GM19468 (cell line): ENCODE measurements around the gene GALNT7.
"Not testable (repeated sequence)": the region's sequence is repeated elsewhere in the genome, so short reads cannot be mapped to it uniquely, and the experiment has no call there.

Source experiments
- ATAC-seq: cut with Tn5 transposase; IDR thresholded peaks from one replicate; pipeline ENCODE4 v1.9.1; 2021; ENCODE audit warnings: mild to moderate bottlenecking, moderate library complexity, moderate number of reproducible peaks; ENCODE audit not compliant: unreplicated experiment; ENCODE audit errors: extremely low read depth

Gene GALNT7

DNA sequence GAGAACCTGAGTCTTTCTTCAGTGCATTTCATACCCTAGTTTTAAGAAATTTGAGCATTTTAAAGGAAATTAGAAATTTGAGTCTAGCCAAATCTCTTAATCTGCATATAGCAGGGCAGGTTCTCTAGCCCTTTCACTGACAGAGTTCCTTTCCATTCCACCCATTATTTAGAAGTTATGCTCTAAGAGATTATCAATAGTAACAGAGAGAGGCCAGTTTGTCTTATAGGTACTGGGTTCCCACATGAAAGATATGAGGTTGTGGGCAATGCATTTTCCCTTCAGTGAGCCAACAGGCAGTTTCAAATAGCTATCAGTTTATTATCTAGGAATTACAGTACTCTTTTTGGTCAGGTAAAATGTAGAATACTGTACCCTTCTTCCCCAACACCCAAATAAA, 7.3 kb upstream of the GALNT7 start:
- ATAC-seq: no peak

DNA sequence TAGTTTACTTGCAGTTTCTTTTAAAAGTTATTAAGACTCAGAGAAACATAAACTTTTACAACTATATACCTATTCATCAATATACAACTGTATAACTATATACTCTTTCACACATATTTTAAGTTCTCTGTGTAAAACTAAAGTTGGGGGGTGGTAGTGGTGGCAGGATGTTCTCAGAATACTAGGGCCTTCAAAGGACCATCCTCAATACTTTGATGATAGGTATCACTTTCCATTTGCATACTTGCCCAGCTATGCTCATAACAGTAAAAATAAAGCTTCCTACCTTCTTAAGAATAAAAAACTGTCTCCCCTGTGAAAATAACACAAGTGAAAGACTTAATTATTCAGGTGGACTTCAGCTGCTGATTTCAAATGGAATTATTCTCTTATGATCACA, 2.9 kb upstream of the GALNT7 start:
- ATAC-seq: no peak

DNA sequence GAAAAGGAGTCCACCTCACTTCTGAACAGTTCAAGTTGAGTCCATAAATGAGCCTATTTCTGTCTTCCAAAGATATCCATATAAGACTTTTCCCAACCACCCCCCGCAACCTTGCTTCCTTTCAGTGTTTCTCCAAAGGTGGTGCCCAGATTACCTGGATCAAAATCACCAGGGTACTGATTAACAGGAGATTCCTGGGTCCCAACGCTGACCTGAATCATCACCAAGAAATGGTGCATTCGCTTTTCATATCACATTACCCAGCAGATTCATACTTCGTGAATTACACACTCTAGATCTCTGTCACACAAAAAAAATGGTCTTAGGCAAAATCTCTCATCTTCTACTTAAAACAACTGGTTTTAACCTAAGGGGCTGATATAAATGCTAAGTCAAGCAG, 2.1 kb upstream of the GALNT7 start:
- no peak for ATAC-seq

DNA sequence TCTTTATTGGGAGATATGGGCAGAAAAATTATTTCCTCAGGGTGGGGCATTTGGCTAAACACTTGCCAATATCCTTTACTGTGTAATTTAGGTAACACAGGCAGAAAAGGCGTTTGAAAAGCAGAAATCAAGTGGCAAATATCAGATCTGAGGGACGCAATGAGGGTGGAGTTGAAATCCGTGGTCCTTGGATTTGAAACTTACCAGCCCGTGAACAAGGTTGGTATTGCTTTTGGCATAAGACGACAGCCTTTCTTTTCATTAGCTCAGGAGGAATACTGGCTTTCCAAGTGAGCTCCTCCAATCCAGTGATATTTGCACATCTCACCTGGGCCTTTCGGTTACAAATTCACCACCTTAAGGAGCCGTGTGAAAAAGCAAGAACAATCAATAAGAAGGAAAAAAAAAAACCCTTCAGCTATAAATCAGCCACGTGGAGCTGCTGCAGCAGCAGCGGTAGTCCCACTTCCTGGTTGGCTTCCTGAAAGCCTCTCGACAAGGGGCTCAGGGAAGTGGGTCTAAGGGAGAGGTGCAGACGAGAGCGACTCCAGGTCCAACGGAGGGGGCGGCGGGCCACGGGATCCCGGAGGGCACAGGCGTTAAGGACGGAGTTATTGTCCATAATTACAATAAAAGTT, 734 bp upstream of the GALNT7 start:
- no peak for ATAC-seq

DNA sequence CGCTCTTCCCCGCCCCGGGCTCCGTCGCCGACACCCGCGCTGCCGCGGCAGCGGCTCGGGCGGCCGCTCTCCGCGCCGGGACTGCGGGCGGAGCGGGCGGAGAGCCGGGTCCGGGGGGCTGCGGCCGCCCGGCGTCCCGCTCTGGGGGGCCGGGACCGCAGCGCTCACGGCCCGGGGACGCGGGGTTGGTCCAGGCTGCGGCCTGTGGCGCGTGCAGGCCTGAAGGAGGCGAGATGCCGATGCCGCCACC, 492 bp downstream of the GALNT7 start:
- no peak for ATAC-seq

DNA sequence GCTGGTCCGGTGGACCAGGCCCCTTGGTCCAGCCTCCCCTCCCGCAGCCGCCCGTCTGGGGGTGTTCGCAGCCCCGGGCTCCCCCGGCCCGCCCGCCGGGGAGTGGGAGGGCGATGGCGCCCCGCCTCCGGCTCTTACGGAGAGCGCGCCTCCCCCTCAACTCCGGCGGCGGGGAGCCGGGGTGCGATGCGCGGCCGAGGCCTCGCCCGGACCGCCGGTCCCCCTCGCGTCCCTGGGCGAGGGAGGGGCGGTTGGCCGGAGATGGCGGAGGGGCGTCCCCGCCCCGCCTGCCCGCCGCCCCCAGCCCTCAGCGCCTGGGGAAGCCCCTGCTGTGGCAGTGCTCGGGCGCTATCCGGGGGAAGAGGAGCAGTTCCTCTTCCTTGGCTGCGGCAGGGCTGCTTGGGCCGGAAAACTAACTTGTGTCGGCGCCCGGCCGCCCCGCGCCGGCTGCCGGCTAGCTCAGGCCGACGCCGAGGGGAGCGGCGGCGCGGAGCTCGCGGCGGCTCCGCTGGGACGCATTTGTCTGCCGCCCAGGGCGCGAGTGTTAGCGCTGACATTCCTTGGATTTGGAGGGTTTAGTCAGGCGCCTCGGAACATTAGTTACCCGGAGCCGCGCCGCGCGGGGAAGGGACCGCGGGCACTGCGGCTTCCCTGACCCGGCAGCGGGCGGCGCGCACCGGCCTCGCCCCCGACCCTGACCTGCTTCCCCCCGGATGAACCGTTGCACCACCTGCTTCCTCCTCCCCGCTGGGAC, 994 bp downstream of the GALNT7 start:
- peak; percentile 58 for ATAC-seq

DNA sequence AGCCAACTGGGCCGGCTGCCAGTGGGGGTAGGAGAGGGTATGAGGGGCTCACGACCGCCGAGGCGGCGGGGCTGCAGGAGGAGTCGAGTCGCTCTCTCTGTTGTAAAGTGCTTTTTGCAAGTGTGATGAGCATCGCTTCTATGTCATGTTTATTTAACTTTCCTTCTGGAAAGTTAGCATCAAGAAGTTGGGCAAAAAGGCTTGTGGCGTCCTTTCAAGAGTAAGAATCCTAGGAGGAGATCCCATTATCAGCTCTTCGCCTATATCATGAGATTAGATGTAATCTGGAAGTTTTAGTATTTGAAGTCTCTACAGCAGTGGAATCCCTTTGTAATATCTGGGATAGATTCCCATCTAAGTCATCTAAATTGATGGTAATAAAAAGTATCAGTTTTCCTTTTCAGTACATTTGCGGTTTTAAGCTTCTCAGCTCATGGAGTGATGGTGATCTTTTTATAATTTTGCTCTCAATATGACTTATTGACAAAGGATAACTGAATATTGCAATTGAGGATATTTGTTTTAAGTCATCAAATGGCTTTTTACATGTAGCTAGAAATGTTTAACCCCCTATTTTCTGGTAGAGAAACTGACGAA, 1.7 kb downstream of the GALNT7 start:
- ATAC-seq: no peak

DNA sequence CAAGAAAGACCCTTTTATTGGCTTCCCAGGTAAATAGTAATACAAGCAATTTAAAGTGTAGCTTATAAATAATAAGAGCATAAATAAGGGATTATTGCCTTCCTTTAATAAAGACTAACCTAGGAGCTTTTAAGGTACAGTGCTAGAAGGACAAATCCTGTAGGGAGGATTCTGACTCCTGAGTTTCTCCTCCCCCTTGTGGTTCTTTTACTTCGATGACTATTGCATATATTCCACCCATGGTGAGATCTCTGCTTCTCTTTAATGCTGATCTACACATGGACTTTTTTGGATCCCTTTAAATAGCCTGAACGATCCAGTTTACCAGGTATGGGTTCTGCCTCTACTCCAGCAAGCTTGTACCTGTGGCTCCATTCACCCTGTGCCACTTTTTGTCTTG, 2.5 kb downstream of the GALNT7 start:
- ATAC-seq: no peak

DNA sequence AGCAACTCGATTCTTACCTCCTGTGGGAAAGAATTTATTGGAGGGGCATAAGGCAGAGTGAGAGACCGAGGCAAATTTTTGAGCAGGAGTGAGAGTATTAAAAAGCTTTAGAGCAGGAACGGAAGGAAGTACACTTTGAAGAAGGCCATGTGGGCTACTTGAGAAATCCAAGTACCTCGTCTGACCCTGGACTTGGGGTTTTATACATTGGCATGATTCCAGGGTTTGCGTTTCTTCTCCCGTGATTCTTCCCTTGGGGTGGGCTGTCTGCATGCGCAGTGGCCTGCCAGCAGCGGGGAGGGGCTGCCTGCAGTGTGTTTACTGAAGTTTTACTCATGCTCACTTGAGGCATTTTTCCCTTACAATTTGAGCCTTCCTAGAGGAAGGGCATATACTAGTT, 3.4 kb downstream of the GALNT7 start:
- ATAC-seq: no peak

DNA sequence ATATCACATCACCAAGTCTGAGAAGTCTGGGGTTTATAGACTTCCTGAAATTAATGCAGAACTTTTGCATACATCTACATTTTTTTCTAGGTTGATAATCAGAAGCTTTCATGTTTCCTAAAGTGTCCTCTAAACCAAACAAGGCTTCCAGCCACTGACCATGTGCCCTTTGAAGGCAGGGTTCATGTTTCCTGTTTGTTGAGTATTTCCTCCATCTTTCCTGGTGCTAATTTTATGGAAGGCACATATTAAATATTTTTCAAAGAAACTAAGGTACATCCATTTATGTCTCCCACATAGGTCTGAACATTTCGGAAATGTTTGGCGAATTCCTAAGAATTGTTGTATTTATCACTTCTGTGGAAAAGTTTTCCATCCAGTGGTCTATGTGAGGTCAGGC, 5.6 kb downstream of the GALNT7 start:
- ATAC-seq: no peak

DNA sequence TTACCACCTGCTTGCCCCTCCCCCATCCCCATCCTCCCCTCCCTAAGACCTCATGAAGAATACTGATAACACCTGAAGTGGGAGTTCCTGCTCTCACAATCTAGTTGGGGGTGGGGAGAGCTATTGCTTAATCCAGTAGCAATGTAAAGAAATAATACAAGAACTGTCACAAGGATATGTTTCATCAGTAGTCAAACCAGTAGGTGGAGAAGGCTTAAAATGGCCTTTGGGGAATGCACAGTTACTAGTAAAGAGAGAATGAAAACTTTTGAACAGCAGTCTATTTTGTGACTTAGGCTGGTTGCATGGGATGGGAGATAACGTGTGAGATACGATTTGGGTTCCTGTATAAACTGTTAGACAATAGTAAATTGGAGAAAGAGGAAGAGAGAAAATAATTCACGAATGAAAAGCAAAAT, 6.0 kb downstream of the GALNT7 start:
- no peak for ATAC-seq

DNA sequence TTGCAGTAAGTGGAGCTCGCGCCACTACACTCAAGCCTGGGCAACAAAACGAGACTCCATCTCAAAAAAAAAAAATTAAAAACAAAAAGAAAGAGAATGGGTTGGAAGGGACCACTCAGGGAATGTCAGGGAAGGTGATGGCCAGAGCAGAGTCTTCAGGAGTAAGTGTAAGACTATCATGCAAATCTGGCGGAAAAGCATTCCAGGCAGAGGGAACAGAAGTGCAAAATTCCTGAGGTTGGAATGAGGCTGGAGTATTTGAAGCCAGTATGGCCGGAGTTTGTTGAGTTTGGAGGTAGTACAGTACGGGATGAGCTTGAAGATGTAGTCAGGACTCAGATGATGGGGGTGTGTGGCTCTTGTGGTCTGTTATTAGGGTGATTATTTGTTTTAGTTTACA, 7.4 kb downstream of the GALNT7 start:
- no peak for ATAC-seq

DNA sequence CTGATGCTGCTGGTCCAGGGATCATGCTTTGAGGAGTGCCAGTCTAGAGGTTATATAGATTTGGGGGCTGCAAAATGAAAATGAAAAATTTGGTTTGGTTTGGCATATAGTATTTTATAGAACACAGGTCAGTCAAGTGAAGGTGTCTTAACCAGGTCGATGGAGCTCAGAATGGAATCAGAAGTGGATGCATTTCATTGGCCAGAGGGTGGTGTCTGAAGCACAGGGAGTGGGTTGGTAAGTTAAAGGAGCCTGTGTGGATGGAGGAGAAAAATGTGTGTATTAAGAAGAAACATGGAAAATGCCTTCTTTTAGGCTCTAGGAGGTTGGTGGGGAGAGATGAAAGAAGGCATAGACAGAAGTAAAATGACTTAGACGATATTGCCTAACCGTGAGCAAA, 8.6 kb downstream of the GALNT7 start:
- no peak for ATAC-seq

DNA sequence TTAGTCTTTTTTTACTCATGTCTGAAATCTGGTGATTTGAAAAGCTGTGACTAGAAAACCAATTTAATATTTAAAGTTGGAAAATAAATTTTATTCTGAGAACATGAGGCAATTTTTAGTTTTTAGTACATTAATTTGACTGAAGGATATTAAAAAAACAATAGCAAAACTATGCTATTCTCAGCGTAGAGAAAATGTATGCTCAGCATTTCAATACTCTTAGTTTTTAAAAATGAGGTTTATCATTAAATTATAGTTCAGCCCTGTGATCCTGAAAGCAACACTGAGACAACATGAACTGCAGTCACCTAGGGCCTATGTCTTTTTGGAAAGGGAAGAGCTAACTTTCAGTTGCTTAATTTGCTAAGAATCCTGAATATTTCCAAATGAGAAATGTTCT, 9.5 kb downstream of the GALNT7 start:
- no peak for ATAC-seq

DNA sequence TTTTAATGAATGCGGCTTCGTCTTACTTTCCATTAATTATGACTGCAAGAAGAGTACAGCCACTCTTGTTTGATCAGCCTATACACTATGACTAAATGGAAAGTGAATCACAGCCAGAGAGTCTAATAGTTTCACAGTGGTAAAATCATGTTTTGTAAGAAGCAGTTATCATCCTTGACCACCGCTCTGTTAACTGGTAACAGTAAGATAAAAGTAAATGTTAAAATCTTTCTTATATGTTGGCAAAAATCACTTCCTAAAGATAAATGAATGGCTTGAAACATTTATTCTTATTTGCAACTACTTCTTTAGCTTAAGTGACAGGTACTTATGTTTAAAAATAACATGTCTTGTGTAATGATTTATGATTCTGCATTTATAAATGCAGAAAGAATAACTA, 13.2 kb downstream of the GALNT7 start:
- peak; percentile 21 for ATAC-seq

DNA sequence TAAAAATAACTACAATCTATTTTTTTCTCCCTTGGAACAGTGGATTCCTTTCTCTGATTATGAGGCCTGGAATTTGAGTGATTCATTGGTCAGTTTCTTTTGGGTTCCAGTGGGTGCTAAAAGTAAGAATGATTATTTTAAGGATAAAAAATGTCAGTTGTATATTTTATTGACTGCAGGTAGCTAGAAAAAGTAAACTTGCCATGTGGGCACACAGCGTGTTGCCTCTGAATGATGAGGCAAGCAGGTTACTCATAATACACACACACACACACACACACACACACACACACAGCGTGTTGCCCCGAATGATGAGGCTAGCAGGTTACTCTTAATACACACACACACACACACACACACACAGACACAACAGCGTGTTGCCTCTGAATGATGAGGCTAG, 13.8 kb downstream of the GALNT7 start:
- no peak for ATAC-seq

DNA sequence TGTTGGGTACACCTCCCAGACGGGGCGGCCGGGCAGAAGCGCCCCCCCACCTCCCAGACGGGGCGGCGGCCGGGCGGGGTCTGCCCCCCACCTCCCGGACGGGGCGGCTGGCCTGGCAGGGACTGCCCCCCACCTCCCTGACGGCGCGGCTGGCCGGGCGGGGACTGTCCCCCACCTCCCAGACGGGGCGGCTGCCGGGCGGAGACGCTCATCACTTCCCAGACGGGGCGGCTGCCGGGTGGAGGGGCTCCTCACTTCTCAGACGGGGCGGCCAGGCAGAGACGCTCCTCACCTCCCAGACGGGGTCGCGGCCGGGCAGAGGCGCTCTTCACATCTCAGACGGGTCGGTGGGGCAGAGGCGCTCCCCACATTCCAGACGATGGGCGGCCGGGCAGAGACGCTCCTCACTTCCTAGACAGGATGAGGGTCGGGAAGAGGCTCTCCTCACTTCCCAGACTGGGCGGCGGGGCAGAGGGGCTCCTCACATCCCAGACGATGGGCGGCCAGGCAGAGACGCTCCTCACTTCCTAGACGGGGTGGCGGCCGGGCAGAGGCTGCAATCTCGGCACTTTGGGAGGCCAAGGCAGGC, 15.1 kb downstream of the GALNT7 start:
- not testable (repeated sequence) for ATAC-seq

DNA sequence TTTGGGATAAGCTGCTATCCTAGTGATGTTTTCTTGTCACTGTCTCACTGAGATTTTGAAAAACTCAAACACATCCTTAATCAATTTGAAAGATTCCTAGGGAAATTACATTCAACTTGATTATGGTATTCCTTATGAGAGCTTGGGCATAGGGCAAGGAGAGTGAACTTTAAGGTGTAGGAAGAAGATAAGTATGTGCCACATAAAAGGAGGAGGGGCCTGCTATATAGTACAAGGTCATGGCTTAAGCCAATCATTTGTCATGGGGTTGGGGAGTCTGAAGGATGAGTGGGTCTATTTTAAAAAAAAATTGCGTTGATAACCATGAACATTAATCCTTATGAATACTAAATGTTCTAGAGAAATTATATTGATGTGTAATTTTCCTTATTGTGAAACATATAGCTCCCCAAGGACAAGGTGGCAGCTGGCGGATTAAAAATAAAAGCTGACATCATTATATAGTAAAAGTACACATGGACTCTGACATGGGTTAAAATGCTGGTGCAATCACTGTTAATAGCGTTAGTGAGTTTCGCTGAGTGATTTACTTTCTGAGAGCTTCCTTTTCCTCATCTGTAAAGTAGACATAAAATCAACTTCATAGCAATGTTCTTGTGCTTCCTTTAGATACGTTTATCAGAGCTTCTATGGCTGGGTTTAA, 17.4 kb downstream of the GALNT7 start:
- no peak for ATAC-seq

DNA sequence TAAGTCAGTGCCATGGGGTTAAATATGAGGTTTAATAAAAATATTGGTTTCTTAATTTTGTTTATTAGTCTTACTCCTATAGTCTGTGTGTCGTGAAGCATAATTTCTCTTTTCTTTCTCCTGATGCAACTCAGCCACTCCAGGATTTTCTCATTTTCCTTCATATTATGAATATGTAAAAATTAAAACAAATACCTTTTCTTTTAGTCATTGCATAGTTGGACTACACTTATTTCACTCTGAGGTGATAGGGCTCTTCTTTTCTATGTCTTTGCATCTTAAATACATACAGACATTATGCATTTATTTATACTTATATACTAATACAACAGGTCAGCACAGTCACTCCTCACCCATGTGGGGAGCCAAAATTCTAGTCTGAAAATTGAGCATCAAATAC, 19.1 kb downstream of the GALNT7 start:
- no peak for ATAC-seq

DNA sequence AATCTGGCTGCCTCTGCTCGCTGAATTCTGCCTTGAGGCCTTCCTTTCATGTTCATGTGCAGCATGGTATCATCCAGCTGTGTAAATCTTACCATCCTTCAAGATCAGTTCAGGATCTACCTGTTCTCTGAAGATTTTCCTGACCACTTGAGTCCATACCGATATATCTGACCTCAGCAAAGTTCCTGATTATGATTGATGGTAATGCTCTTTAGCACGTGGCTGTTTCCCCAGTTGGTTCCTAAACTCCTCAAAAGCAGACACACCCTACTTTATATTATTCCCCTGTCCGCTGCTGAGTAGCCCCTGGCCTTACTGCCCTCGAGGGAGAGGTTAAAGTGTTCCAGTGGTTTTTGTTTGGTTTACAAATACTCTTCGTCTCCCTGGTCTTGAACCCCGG, 20.0 kb downstream of the GALNT7 start:
- ATAC-seq: no peak

DNA sequence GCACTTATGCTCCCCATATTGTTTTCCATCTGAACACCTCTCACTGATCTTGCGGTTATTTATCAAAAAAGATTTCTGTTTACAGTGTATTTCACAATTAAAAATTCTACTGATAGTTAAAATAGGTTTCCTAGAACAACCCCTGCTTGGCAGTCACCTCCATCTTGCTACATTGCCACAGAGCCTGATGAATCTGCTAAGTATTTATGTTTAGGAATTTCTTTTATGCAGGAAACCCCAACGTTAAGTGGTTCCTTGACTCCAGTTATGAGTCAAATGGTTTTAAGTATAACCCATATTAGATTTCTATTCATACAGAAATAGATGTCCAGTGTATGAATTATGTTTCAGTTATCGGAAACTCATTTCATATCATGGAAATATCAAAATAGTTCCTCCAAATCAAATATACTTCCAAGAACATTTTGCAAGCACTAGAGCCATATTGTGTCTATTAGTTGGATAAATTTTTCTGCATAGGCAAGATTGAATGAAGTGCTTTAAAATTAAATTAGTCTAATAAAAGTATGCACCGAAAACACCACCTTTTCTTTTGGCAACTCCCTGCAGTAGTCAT, 20.6 kb downstream of the GALNT7 start:
- no peak for ATAC-seq
